Mucosa of stomach (tissue), 1 donor: ENCODE data around the gene CRKL.

Experiments used
- H3K27me3 ChIP-seq: one replicate; pipeline ENCODE4 v1.7.0; 2013; ENCODE audit warnings: mild to moderate bottlenecking, low read length; ENCODE audit not compliant: control insufficient read depth, insufficient read depth
- H3K36me3 ChIP-seq: one replicate; pipeline ENCODE4 v1.7.0; 2013; ENCODE audit warnings: low read length; ENCODE audit not compliant: control insufficient read depth, insufficient read depth
- H3K4me1 ChIP-seq: one replicate; pipeline ENCODE4 v1.7.0; 2013; ENCODE audit warnings: mild to moderate bottlenecking, low read length; ENCODE audit not compliant: control insufficient read depth, insufficient read depth
- H3K4me3 ChIP-seq: one replicate; pipeline ENCODE4 v1.7.0; 2013; ENCODE audit warnings: low read length
- H3K9ac ChIP-seq: one replicate; pipeline ENCODE4 v1.7.0; 2013; ENCODE audit warnings: mild to moderate bottlenecking, low read length, moderate library complexity
- H3K9me3 ChIP-seq: one replicate; pipeline ENCODE4 v1.7.0; 2013; ENCODE audit warnings: mild to moderate bottlenecking, low read length, moderate library complexity; ENCODE audit not compliant: control insufficient read depth
- donor health status: Pancreatic carcinoma.

Gene CRKL

DNA sequence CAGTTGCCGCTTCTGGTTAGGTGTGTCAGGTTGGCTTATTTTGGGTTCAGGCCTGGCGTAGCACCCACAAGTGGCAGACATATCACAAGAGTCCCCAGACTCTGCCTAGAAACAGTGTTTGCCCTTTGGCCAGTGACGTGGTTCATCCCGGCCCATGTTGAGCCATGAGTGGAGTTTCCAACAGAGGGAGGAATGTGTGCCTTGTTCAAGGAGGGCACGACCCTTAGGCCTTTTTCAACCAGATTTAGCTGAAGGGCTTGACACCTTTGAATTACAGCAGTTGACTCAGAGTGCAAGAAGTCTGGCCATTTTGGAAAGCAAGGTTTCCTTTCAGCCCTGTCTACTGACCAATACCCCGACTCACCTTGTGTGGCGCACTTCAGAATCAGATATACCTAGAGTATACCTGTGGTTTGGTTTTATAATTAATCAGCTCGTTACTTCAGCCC lies 34.7 kb downstream of the CRKL start:
- no peaks in the 10 kb centered on the region for H3K27me3 ChIP-seq
- H3K4me3 ChIP-seq = no peak overlapping the region
- peak overlapping the region; percentile 14 for H3K9ac ChIP-seq
- H3K9me3 ChIP-seq = no peaks in the 10 kb centered on the region
- no peaks in the 10 kb centered on the region for H3K36me3 ChIP-seq
- H3K4me1 ChIP-seq = peaks cover 32% of the 10 kb centered on the region

DNA sequence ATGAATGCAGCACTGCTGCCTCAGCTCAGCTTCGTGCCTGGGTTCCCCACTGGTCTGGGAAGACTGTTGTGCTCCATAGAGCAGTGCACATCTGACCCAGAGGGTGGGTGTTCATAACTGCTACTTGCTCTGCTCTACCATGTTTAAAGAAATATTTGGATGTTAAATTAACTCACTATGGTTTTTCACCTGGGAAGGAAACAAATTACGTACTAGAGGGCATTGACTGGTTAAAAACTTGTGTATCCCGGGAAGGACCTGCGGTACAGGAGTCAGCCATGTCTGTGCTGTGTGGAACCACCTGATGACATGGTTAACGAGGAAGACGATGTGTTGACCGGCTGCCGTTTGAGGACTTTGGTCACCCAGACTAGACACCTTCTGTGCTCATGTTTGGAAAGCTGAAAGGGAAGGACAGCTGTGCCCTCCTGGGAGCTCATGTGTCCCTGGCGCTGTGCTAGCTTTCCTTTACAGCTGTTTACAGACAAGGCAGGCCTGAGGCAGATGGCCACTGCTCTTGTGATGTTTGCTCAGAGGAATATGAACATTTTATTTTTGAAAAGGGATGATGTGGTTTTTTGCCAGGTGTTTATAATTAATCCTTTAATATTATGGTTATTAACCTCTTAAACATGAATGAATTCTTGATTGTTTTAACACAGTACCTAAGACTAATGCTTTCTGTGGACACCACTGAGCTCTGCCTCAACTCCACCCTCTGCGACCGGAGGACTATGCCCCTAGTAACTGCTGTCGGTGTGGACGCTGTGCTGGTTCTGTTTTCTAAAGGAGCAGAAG lies 35.5 kb downstream of the CRKL start:
- no peaks in the 10 kb centered on the region for H3K9me3 ChIP-seq
- no peaks in the 10 kb centered on the region for H3K36me3 ChIP-seq
- no peak overlapping the region for H3K4me3 ChIP-seq
- no peak overlapping the region for H3K9ac ChIP-seq
- peaks cover 32% of the 10 kb centered on the region for H3K4me1 ChIP-seq
- H3K27me3 ChIP-seq = no peaks in the 10 kb centered on the region

DNA sequence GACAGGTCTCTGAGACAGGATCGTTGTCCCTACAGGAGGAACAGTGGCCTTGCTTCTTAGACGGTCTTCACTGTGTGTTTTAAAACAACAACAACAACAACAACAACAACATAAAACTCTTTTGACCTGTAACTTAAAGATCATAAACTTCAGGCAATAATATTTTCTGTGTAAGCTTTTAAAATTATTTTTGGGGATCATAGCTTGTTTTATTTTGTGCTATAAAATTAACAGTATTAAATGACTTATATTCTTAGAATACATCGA lies 36.1 kb downstream of the CRKL start:
- Histone ChIP-seq H3K36me3 (no peaks in the 10 kb centered on the region), H3K27me3 (no peaks in the 10 kb centered on the region), H3K9ac (peak overlapping the region; percentile 12), H3K9me3 (no peaks in the 10 kb centered on the region), H3K4me1 (peaks cover 36% of the 10 kb centered on the region), H3K4me3 (no peak overlapping the region)

DNA sequence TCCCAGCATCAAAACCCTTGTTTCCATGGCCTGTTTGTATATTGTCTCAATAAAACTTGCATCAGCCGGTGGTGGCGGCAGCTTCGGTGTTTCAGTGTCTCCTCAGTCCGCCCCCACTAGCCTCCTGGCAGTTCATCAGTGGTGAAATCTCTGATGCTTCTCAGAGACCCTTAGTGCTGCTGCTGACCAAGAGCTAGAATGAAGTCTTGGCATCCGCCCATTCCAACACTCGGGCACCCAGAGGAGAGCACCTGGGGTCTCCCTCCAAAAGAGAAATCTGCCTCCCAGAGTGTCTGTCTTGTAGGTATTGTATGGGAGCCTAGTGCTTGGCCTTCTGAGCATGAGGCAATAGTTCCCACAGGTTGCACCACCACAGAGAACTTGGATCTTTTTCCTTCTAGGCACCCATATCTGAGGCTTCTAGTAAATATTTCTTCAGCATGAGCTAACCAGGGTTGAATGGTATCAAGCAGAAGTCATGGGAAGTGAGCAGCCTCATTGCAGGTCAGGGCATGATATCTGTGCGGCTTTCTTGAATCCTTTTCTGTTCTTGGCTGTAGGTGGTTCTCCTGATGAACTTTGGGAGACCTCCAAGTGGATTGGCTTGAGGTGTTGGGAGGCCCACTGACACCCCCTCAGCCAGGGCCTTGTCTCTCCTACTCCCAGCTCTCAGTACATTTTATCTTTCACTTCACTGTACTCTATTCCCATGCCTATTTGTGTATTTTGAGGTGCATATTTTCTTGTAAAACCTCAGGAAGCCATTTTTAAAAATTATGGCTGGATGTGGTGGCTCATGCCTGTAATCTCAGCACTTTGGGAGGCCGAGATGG lies 36.7 kb downstream of the CRKL start:
- no peaks in the 10 kb centered on the region for H3K36me3 ChIP-seq
- no peaks in the 10 kb centered on the region for H3K9me3 ChIP-seq
- H3K27me3 ChIP-seq = no peaks in the 10 kb centered on the region
- peaks cover 37% of the 10 kb centered on the region for H3K4me1 ChIP-seq
- no peak overlapping the region for H3K4me3 ChIP-seq
- peak overlapping the region; percentile 12 for H3K9ac ChIP-seq

DNA sequence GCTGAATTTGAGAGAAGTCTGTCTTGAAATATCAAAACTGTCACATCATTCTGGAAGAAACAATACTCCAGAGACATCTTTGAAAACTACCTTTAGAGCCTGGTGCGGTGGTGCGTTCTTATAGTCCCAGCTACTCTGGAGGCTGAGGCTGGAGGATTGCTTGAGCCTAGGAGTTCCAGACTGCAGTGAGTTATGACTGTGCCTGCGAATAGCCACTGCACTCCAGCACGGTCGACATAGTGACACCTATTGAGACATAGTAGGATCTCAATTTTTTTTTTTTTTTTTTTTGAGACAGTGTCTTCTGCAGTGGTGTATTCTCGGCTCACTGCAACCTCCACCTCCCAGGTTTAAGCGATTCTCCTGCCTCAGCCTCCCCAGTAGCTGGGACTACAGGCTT lies 38.3 kb downstream of the CRKL start:
- Histone ChIP-seq H3K4me3 (no peak overlapping the region), H3K27me3 (no peaks in the 10 kb centered on the region), H3K4me1 (peaks cover 37% of the 10 kb centered on the region), H3K36me3 (no peaks in the 10 kb centered on the region), H3K9ac (no peak overlapping the region), H3K9me3 (no peaks in the 10 kb centered on the region)

DNA sequence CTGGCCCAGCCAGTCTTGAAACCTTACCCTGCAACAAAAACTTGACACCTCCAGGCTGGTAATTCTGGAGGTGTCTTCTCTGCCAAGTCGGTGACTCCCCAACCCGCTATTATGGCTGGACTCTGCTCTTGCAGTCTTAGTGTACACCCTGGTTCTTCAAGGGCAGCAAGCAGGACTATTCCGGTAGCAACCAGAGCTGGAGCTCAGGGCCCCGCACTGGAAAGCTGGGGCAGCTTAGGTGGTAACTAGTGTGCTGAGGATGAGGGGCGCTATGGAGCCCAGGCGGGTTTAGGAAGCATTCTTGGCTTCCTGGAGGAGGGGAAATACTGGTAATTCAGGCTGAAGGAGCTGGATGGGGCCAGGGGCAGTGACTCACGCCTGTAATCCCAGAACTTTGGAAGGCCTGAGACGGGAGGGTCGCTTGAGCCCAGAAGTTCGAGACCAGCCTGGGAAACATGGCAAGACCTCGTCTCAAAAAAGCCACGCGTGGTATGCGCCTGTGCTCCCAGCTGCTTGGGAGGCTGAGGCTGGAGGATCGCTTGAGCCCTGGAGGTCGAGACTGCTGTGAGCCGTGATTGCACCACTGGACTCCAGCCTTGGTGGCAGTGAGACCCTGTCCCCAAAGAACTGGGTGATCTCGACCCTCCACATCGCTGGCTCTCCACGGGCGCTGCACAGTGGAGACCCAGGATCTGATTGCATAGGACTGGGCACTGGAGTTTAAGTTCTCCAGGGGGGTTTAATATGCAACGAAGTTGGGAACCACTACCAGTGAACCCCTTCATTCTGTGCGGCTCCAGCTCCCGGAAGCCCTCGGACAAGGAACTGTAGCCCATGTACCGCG lies 39.3 kb downstream of the CRKL start:
- H3K9ac ChIP-seq = peak overlapping the region; percentile 80
- H3K36me3 ChIP-seq = no peaks in the 10 kb centered on the region
- no peaks in the 10 kb centered on the region for H3K27me3 ChIP-seq
- H3K4me3 ChIP-seq = peak overlapping the region; percentile 47
- peaks cover 28% of the 10 kb centered on the region for H3K4me1 ChIP-seq
- H3K9me3 ChIP-seq = no peaks in the 10 kb centered on the region

DNA sequence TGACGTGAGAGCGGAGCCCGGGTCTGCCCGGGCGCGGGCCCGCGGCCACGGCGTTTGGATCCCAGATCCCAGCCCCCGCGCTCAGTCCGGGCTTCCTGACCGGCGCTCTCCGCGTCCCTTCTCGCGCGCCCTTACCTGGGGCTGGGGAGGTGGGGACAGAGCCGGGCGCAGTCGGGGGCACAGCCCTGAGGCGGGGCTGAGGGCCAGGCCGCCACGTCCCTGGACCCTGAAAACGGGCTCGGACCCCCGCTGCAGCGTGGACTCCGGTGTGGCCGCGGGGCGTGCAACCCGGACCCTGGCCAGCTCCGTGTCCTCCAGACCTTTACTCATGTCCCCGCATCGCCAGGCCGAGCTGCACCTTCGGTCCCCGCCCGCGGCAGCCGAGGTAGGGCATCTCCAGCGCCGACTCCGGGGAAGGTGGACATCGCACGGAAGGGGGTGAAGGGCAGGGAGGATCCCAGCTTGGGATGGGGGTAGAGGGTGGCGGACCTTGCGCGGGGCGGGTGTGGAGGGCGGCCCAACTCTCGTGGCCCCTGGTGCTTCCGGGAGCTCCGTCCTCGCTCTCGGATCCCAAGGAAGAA lies 40.0 kb downstream of the CRKL start:
- peak overlapping the region; percentile 80 for H3K9ac ChIP-seq
- H3K36me3 ChIP-seq = no peaks in the 10 kb centered on the region
- H3K27me3 ChIP-seq = no peaks in the 10 kb centered on the region
- H3K9me3 ChIP-seq = no peaks in the 10 kb centered on the region
- H3K4me1 ChIP-seq = peaks cover 26% of the 10 kb centered on the region
- H3K4me3 ChIP-seq = peak overlapping the region; percentile 47

DNA sequence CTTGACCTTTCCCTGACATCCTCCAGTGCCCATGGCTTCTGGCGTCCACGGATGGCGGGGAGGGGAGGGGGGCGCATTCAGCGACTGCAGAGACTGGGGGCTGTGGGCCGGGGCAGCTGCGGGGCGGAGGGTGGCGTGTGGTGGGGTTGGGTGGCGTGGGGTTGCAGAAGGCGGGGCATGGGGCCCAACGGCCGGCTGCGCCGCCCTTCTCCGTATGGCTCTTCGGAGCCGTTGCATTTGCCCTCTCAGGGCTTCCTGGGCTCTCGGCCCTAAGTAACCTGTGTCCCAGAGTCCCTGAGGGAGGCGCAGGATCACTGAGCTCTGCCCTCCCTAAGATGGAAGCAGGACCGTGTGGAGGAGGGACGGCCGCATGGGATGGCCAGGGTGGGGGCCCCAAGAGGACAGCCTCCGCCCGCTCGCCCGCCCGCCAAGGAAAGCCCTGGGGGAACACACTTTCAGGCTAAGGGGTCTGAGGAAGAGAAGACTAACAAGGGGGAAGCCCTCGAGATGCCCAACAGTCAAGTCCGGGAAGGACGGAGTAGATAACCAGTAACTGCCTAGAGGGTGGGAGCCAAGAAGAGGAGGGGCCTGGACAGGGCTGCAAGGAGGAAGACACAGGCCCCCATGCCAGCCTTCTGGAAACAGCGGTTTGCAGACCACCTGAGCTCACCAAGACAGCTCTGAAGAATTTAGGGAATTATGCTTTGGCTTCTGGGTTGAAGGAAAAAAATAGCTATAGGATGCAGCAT lies 40.6 kb downstream of the CRKL start:
- Histone ChIP-seq H3K4me3 (peak overlapping the region; percentile 47), H3K9me3 (no peaks in the 10 kb centered on the region), H3K36me3 (no peaks in the 10 kb centered on the region), H3K27me3 (peaks cover 3% of the 10 kb centered on the region), H3K4me1 (peaks cover 19% of the 10 kb centered on the region), H3K9ac (peak overlapping the region; percentile 80)

DNA sequence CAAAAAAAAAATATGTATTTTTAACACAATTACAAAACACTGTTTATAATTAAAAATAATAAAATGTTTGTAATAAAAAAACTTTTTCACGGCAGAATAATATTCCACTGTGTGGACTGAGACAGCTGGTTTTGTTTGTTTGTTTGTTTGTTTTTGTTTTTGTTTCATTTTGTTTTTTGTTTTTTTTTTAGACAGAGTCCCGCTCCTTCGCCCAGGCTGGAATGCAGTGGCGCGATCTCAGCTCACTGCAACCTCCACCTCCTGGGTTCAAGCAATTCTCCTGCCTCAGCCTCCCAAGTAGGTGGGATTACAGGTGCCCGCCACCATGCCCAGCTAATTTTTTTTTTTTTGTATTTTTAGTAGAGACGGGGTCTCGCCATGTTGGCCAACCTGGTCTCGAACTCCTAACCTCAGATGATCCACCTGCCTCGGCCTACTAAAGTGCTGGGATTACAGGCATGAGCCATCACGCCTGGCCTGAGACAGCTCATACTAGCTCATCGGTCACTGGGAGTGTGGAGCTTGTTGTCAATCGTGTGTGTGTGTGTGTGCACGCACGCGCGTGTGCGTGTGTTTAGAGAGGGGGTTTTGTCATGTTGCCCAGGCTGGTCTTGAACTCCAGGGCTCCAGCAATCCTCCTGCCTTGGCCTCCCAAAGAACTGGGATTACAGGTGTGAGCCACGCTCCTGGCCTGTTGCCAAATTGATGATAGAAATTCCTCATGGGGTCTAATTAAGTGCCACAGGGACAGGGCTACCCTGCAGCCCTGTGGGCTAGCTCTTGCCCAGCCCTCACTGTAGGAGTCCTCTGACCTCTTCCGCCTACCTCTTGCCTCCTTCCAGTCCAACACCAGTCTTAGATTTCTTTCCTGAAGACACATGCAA lies 42.6 kb downstream of the CRKL start:
- Histone ChIP-seq H3K27me3 (peaks cover 17% of the 10 kb centered on the region), H3K9ac (no peak overlapping the region)

DNA sequence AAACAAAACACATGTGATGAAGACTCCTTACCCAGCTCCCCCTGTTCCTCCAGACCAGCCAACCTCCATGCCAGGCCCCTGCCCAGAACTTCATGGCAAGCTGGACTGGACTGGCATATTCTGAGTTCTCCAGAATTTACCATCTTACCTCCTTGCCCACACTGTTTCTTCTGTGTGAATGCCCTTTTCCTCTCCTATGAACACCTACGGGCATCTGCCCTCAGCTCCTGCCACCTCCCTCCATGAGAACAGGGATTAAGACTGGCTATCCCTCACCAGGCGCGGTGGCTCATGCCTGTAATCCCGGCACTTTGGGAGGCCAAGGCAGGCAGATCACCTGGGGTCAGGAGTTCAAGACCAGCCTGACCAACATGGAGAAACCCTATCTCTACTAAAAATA lies 43.4 kb downstream of the CRKL start:
- Histone ChIP-seq H3K36me3 (no peaks in the 10 kb centered on the region), H3K4me3 (no peak overlapping the region), H3K9me3 (no peaks in the 10 kb centered on the region), H3K9ac (no peak overlapping the region), H3K27me3 (peaks cover 22% of the 10 kb centered on the region), H3K4me1 (peaks cover 18% of the 10 kb centered on the region)

More for the DNA sequence above, 42.6 kb downstream of the CRKL start:
- no peak overlapping the region for H3K4me3 ChIP-seq
- peaks cover 18% of the 10 kb centered on the region for H3K4me1 ChIP-seq
- H3K36me3 ChIP-seq = no peaks in the 10 kb centered on the region
- H3K9me3 ChIP-seq = no peaks in the 10 kb centered on the region
